Skeletal muscle tissue (tissue), 4 donors: ENCODE measurements around the gene CTNNA2. TPM values are rescaled to one million over a fixed set of nuclear protein-coding genes. Genes with fewer than 3 reads are reported as not detected.
"Not testable (repeated sequence)": the region's sequence is repeated elsewhere in the genome, so short reads cannot be mapped to it uniquely, and the experiment has no call there.

Source experiments
- H3K27ac ChIP-seq: one replicate; pipeline ENCODE4 v1.7.0; 2013; ENCODE audit warnings: mild to moderate bottlenecking, low read depth, low read length, inconsistent platforms
- H3K27me3 ChIP-seq, 3 donors: one replicate each; pipeline ENCODE4 v1.7.0; 2013; ENCODE audit warnings: low read length in 3 of 3; ENCODE audit not compliant: control insufficient read depth in 3 of 3, insufficient read depth in 3 of 3
- H3K36me3 ChIP-seq, 3 donors: one replicate each; pipeline ENCODE4 v1.7.0; 2013; ENCODE audit warnings: low read length in 3 of 3; ENCODE audit not compliant: control insufficient read depth in 3 of 3, insufficient read depth in 3 of 3
- H3K4me1 ChIP-seq, 3 donors: one replicate each; pipeline ENCODE4 v1.7.0; 2013; ENCODE audit warnings: low read length in 3 of 3, mild to moderate bottlenecking in 3 of 3; ENCODE audit not compliant: control insufficient read depth in 3 of 3, insufficient read depth in 3 of 3
- H3K4me3 ChIP-seq, 3 donors: one replicate each; pipeline ENCODE4 v1.7.0; 2013; ENCODE audit warnings: low read length in 3 of 3
- H3K9ac ChIP-seq, 3 donors: one replicate each; pipeline ENCODE4 v1.7.0; 2013; ENCODE audit warnings: low read length in 3 of 3, mild to moderate bottlenecking in 3 of 3, moderate library complexity in 2 of 3, low read depth in 1 of 3
- H3K9me3 ChIP-seq, 3 donors: one replicate each; pipeline ENCODE4 v1.7.0; 2013; ENCODE audit warnings: low read length in 3 of 3; ENCODE audit not compliant: control insufficient read depth in 3 of 3
- total RNA-seq: library from RNA; depleted of rRNA; stranded (reverse); fragments of >200 nt; gene quantifications from one replicate; pipeline ENCODE4 v1.2.3, GENCODE V29; 2014
- donor health status: Osteomylitis.

CTNNA2 gene
- total RNA-seq, 1 donor from 2014 or later, result 1.0 TPM

- H3K36me3 ChIP-seq, result no peaks in the 10 kb centered on the region
- no peak overlapping the region for H3K4me3 ChIP-seq
- H3K9ac ChIP-seq, result no peak overlapping the region
- no peaks in the 10 kb centered on the region for H3K9me3 ChIP-seq
- H3K27ac ChIP-seq, result no peak overlapping the region
- H3K4me1 ChIP-seq, result no peaks in the 10 kb centered on the region
- no peaks in the 10 kb centered on the region for H3K27me3 ChIP-seq
These were observed 579.6 kb downstream of the CTNNA2 start for GRCh38 chr2:80092474-80092873.

- H3K9ac ChIP-seq, result not testable (repeated sequence)
These were observed 585.7 kb downstream of the CTNNA2 start for GRCh38 chr2:80098503-80098902.

GRCh38 chr2:80102026-80102425, 589.2 kb downstream of the CTNNA2 start:
- no peak overlapping the region for H3K27ac ChIP-seq
- no peaks in the 10 kb centered on the region for H3K9me3 ChIP-seq
- no peak overlapping the region for H3K4me3 ChIP-seq
- no peaks in the 10 kb centered on the region for H3K4me1 ChIP-seq
- no peak overlapping the region for H3K9ac ChIP-seq
- no peaks in the 10 kb centered on the region for H3K27me3 ChIP-seq
- H3K36me3 ChIP-seq, result no peaks in the 10 kb centered on the region

More at GRCh38 chr2:80098503-80098902, 585.7 kb downstream of the CTNNA2 start:
- H3K27me3 ChIP-seq, H3K27ac ChIP-seq, H3K4me1 ChIP-seq, H3K9me3 ChIP-seq, H3K4me3 ChIP-seq, H3K36me3 ChIP-seq: not testable (repeated sequence)

- no peak overlapping the region for H3K4me3 ChIP-seq
- H3K9ac ChIP-seq, result no peak overlapping the region
- no peaks in the 10 kb centered on the region for H3K36me3 ChIP-seq
- H3K27me3 ChIP-seq, result no peaks in the 10 kb centered on the region
- peaks cover 0 to 3% (median 2%) of the 10 kb centered on the region in 3 donors for H3K9me3 ChIP-seq
- H3K27ac ChIP-seq, result no peak overlapping the region
- no peaks in the 10 kb centered on the region for H3K4me1 ChIP-seq
These were observed 592.3 kb downstream of the CTNNA2 start for GRCh38 chr2:80105015-80105640.

- Histone ChIP-seq H3K4me3 (no peak overlapping the region), H3K9me3 (peaks cover 0 to 3% (median 2%) of the 10 kb centered on the region in 3 donors), H3K36me3 (no peaks in the 10 kb centered on the region), H3K27ac (no peak overlapping the region), H3K4me1 (no peaks in the 10 kb centered on the region), H3K27me3 (no peaks in the 10 kb centered on the region), H3K9ac (no peak overlapping the region)
These were observed 598.3 kb downstream of the CTNNA2 start for GRCh38 chr2:80111185-80111584.

- no peaks in the 10 kb centered on the region for H3K36me3 ChIP-seq
- peaks cover 0 to 3% (median 0%) of the 10 kb centered on the region in 3 donors for H3K9me3 ChIP-seq
- H3K4me3 ChIP-seq, result no peak overlapping the region
- no peak overlapping the region for H3K9ac ChIP-seq
- H3K27me3 ChIP-seq, result no peaks in the 10 kb centered on the region
- H3K4me1 ChIP-seq, result no peaks in the 10 kb centered on the region
- H3K27ac ChIP-seq, result no peak overlapping the region
These were observed 599.9 kb downstream of the CTNNA2 start for GRCh38 chr2:80112790-80113189.

GRCh38 chr2:80113399-80113798, 600.5 kb downstream of the CTNNA2 start:
- H3K9ac ChIP-seq, result no peak overlapping the region
- no peaks in the 10 kb centered on the region for H3K27me3 ChIP-seq
- no peak overlapping the region for H3K4me3 ChIP-seq
- no peaks in the 10 kb centered on the region for H3K4me1 ChIP-seq
- peaks cover 0 to under 1% (median 0%) of the 10 kb centered on the region in 3 donors for H3K9me3 ChIP-seq
- H3K36me3 ChIP-seq, result no peaks in the 10 kb centered on the region
- H3K27ac ChIP-seq, result no peak overlapping the region

GRCh38 chr2:80114812-80115211, 602.0 kb downstream of the CTNNA2 start:
- H3K27me3 ChIP-seq, result no peaks in the 10 kb centered on the region
- H3K4me3 ChIP-seq, result no peak overlapping the region
- no peaks in the 10 kb centered on the region for H3K4me1 ChIP-seq
- no peak overlapping the region for H3K27ac ChIP-seq
- H3K9ac ChIP-seq, result no peak overlapping the region
- H3K9me3 ChIP-seq, result no peaks in the 10 kb centered on the region
- H3K36me3 ChIP-seq, result no peaks in the 10 kb centered on the region

- no peak overlapping the region for H3K4me3 ChIP-seq
These were observed 604.5 kb downstream of the CTNNA2 start for GRCh38 chr2:80117401-80117800.

GRCh38 chr2:80120866-80121265, 608.0 kb downstream of the CTNNA2 start:
- Histone ChIP-seq H3K27ac (no peak overlapping the region), H3K36me3 (no peaks in the 10 kb centered on the region), H3K9ac (no peak overlapping the region), H3K9me3 (no peaks in the 10 kb centered on the region), H3K27me3 (no peaks in the 10 kb centered on the region), H3K4me1 (no peaks in the 10 kb centered on the region), H3K4me3 (no peak overlapping the region)

More at GRCh38 chr2:80117401-80117800, 604.5 kb downstream of the CTNNA2 start:
- no peaks in the 10 kb centered on the region for H3K4me1 ChIP-seq
- no peaks in the 10 kb centered on the region for H3K36me3 ChIP-seq
- no peaks in the 10 kb centered on the region for H3K27me3 ChIP-seq
- no peaks in the 10 kb centered on the region for H3K9me3 ChIP-seq
- no peak overlapping the region for H3K9ac ChIP-seq
- H3K27ac ChIP-seq, result no peak overlapping the region
